DND-41 (cell line): ENCODE results near the gene SELENOI.
"Not testable (repeated sequence)": the region's sequence is repeated elsewhere in the genome, so short reads cannot be mapped to it uniquely, and the experiment has no call there.

Experiments
- ATAC-seq: fragments of 200-7000 bp; cut with Tn5 transposase; 3 replicates; pipeline ENCODE4 v1.9.1; 2021; ENCODE audit warnings: low read depth; ENCODE audit not compliant: insufficient read depth
- DNase-seq: peaks from one replicate; pipeline ENCODE4 v3.0.0-alpha.2; 2020
- H2AFZ ChIP-seq: 2 replicates; pipeline ENCODE4 v1.6.0; 2012; ENCODE audit warnings: low read depth, low read length
- H3K27ac ChIP-seq: 2 replicates; pipeline ENCODE4 v1.5.1; 2012; ENCODE audit warnings: low read length, inconsistent platforms
- H3K27me3 ChIP-seq: fragments of 200-600 bp; sonication (generic); 2 replicates; pipeline ENCODE4 v1.6.0; 2012; ENCODE audit warnings: low read length, mild to moderate bottlenecking, inconsistent platforms; ENCODE audit not compliant: insufficient read depth, poor library complexity
- H3K36me3 ChIP-seq: 2 replicates; pipeline ENCODE4 v1.5.1; 2012; ENCODE audit warnings: low read length, inconsistent platforms; ENCODE audit not compliant: insufficient read depth
- H3K4me1 ChIP-seq: 2 replicates; pipeline ENCODE4 v1.5.1; 2012; ENCODE audit warnings: mild to moderate bottlenecking, low read length; ENCODE audit not compliant: insufficient read depth
- H3K4me2 ChIP-seq: 2 replicates; pipeline ENCODE4 v1.6.0; 2012; ENCODE audit warnings: mild to moderate bottlenecking, moderate library complexity, low read length, inconsistent platforms; ENCODE audit not compliant: insufficient read depth
- H3K4me3 ChIP-seq, 2 experiments: fragments of 200-600 bp in 1 of 2; shearing (Covaris generic) in 1 of 2; 2 replicates each; pipeline ENCODE4 v1.5.1; 2012 to 2016; ENCODE audit warnings: inconsistent platforms in 2 of 2, low read length in 2 of 2, mild to moderate bottlenecking in 2 of 2, low read depth in 1 of 2, moderate library complexity in 1 of 2
- H3K79me2 ChIP-seq: 2 replicates; pipeline ENCODE4 v1.6.0; 2012; ENCODE audit warnings: low read length, inconsistent platforms; ENCODE audit not compliant: insufficient read depth
- H3K9ac ChIP-seq: 2 replicates; pipeline ENCODE4 v1.6.0; 2012; ENCODE audit warnings: low read depth, mild to moderate bottlenecking, inconsistent platforms, low read length, moderate library complexity
- H3K9me3 ChIP-seq: 2 replicates; pipeline ENCODE4 v1.5.1; 2012; ENCODE audit warnings: low read length, moderate library complexity, mild to moderate bottlenecking, inconsistent platforms; ENCODE audit not compliant: insufficient read depth, severe bottlenecking
- H4K20me1 ChIP-seq: 2 replicates; pipeline ENCODE4 v1.6.0; 2012; ENCODE audit warnings: low read length; ENCODE audit not compliant: insufficient read depth
- CTCF ChIP-seq: IDR thresholded peaks from 2 replicates; pipeline ENCODE4 v1.5.1; 2012; ENCODE audit warnings: borderline replicate concordance, low read length, moderate library complexity, mild to moderate bottlenecking; ENCODE audit not compliant: poor library complexity, severe bottlenecking; ENCODE audit errors: extremely low read depth
- EZH2 ChIP-seq: IDR thresholded peaks from 3 replicates; pipeline ENCODE4 v1.6.1; 2012; ENCODE audit warnings: borderline replicate concordance, low read depth, mild to moderate bottlenecking, moderate library complexity, low read length, inconsistent platforms; ENCODE audit not compliant: severe bottlenecking

Gene SELENOI

GRCh38 chr2:26298638-26299393, 47.1 kb upstream of the SELENOI start:
- peak overlapping the region; percentile 94 for H3K4me2 ChIP-seq
- H3K4me1 ChIP-seq: peaks cover 22% of the 10 kb centered on the region
- ATAC-seq (peak; percentile 43), DNase-seq (peak; percentile 26)
- H3K27ac ChIP-seq: peak overlapping the region; percentile 74
- TF ChIP-seq CTCF (no peak), EZH2 (no peak)
- peak overlapping the region; percentile 31 to 67 for H3K4me3 ChIP-seq
- H3K27me3 ChIP-seq: no peaks in the 10 kb centered on the region
- no peaks in the 10 kb centered on the region for H4K20me1 ChIP-seq
- no peaks in the 10 kb centered on the region for H3K9me3 ChIP-seq
- peak overlapping the region; percentile 85 for H2AFZ ChIP-seq
- peak overlapping the region; percentile 51 for H3K9ac ChIP-seq
- no peaks in the 10 kb centered on the region for H3K36me3 ChIP-seq
- H3K79me2 ChIP-seq: no peaks in the 10 kb centered on the region

GRCh38 chr2:26299471-26300101, 46.4 kb upstream of the SELENOI start:
- H3K4me1 ChIP-seq: peaks cover 22% of the 10 kb centered on the region
- H3K4me3 ChIP-seq: peak overlapping the region; percentile 31 to 67
- no peak for TF ChIP-seq CTCF
- TF ChIP-seq EZH2: no peak
- H3K27ac ChIP-seq: peak overlapping the region; percentile 74
- peak; percentile 59 for DNase-seq
- peak overlapping the region; percentile 85 for H2AFZ ChIP-seq
- no peaks in the 10 kb centered on the region for H3K27me3 ChIP-seq
- peak; percentile 88 for ATAC-seq
- H3K4me2 ChIP-seq: peak overlapping the region; percentile 94
- H3K9ac ChIP-seq: peak overlapping the region; percentile 51
- no peaks in the 10 kb centered on the region for H3K36me3 ChIP-seq
- no peaks in the 10 kb centered on the region for H3K79me2 ChIP-seq
- H3K9me3 ChIP-seq: no peaks in the 10 kb centered on the region
- H4K20me1 ChIP-seq: no peaks in the 10 kb centered on the region

GRCh38 chr2:26300234-26300925, 45.6 kb upstream of the SELENOI start:
- peak overlapping the region; percentile 44; the same call in 1 of the 2 replicates for H3K27ac ChIP-seq
- no peaks in the 10 kb centered on the region for H4K20me1 ChIP-seq
- TF ChIP-seq EZH2: no peak
- H3K9me3 ChIP-seq: no peaks in the 10 kb centered on the region
- no peaks in the 10 kb centered on the region for H3K36me3 ChIP-seq
- DNase-seq: no peak
- H3K79me2 ChIP-seq: no peaks in the 10 kb centered on the region
- peak overlapping the region; percentile 94 for H3K4me2 ChIP-seq
- H3K4me3 ChIP-seq: peak overlapping the region in 1 of 2 experiments; percentile 67; a peak in 1 of 4 replicates
- peaks cover 22% of the 10 kb centered on the region for H3K4me1 ChIP-seq
- peak overlapping the region; percentile 85 for H2AFZ ChIP-seq
- no peaks in the 10 kb centered on the region for H3K27me3 ChIP-seq
- 0 out of 3 replicates have a peak, but pooled peaks have one; percentile 1 for ATAC-seq
- H3K9ac ChIP-seq: peak overlapping the region; percentile 51; the same call in 1 of the 2 replicates

GRCh38 chr2:26302846-26303245, 43.1 kb upstream of the SELENOI start:
- Histone ChIP-seq H3K4me3 (no peak overlapping the region), H3K27ac (no peak overlapping the region), H3K79me2 (no peaks in the 10 kb centered on the region), H3K27me3 (no peaks in the 10 kb centered on the region), H2AFZ (no peak overlapping the region), H3K36me3 (no peaks in the 10 kb centered on the region), H3K9me3 (no peaks in the 10 kb centered on the region), H3K4me1 (peaks cover 22% of the 10 kb centered on the region), H4K20me1 (no peaks in the 10 kb centered on the region), H3K4me2 (no peak overlapping the region), H3K9ac (no peak overlapping the region)
- ATAC-seq: no peak
- no peak for DNase-seq
- TF ChIP-seq CTCF (no peak), EZH2 (no peak)

- not testable (repeated sequence) for H3K79me2 ChIP-seq, H4K20me1 ChIP-seq, DNase-seq, H3K9ac ChIP-seq, H3K27me3 ChIP-seq, H3K36me3 ChIP-seq, H2AFZ ChIP-seq, ATAC-seq, H3K4me3 ChIP-seq, H3K4me1 ChIP-seq, H3K27ac ChIP-seq, H3K9me3 ChIP-seq, H3K4me2 ChIP-seq
Observed at GRCh38 chr2:26305094-26305493, 40.8 kb upstream of the SELENOI start.
